ENCODE measurements around the gene GAL3ST2.
"Not testable (repeated sequence)": the region's sequence is repeated elsewhere in the genome, so short reads cannot be mapped to it uniquely, and the experiment has no call there.

GAL3ST2 gene

DNA sequence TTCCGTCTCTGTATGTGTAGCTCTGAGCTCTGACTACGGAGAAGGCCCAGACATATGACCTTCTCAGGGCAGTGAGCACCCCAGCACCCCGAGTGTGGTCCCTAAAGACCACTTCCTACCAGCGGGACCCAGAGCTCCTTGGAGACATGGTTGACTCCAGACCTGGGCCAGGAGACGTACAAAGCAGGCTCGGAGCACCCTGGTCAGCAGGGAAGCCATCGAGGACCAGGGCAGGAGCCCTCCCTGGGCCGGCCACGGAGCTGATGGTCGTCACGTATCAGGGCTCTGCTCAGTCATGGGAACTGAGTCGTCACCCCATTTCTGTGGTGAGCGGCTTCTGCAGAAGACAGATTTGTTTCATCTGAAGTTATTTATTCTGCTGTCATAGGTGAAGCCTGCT is 19.6 kb downstream of the GAL3ST2 start:
- no peak for TF ChIP-seq CTCF (IDR thresholded peaks at IDR 0.05; ENCODE audit: borderline replicate concordance, insufficient read depth, low read depth, low read length)
- no peak overlapping the region for H3K4me3 ChIP-seq (ENCODE audit: low read depth, low read length)

DNA sequence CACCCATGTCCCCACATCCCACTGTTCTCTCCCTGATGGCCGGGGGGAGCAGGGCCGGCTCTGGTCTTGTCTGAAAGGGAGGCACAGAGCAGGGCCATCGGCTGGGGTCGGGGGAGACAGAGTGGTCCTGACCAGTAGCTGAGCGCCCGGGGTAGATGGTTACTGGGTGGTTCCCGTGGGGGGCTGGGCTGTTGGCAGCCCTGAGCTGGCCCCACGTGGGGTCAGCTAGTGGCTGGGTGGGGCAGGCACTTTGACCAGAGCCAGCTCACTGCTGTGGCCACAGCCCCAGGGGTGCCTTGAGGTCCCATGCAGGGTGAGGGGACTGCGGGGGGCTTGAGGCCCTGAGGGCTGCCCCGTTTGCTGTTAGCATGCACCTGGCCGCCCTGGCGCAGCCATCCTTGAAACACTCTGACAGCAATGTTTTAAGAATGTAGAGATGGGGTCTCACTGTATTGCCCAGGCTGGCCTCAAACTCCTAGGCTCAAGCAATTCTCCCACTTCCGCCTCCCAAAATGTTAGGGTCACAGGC is 20.1 kb downstream of the GAL3ST2 start:
- H3K4me3 ChIP-seq (ENCODE audit: low read depth, low read length): no peak overlapping the region
- TF ChIP-seq CTCF (IDR thresholded peaks at IDR 0.05; ENCODE audit: borderline replicate concordance, insufficient read depth, low read depth, low read length): no peak

DNA sequence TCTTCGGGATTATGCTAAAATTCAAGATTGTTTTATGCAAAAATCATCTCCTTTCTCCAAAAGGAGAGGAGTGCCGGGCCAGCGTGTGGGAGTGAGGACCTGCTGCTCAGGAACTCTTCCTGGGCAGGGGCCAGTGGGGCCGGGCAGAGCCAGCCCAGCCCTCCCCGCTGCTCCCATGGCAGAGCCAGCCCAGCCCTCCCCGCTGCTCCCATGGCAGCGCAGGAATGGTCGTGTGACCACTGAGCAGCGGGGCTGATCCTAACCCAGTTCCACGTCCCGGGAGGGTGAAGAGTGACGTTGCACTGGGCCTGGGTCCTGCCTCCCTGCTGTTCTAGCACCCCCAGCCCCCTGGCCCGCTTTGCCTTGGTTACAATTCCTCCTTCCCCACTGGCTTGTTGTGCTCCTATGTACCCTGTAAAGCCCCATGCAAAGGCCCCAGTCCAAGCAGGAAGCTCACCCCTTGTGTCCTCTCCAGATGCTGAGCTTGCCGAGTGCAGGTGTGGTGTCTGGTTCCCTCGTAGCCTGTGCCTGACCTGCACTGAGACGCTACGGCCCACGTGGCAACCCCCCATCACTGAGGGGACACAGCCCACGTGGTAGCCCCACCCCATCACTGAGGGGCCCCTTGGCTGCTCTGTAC is 20.9 kb downstream of the GAL3ST2 start:
- no peak overlapping the region for H3K4me3 ChIP-seq (ENCODE audit: low read depth, low read length)
- TF ChIP-seq CTCF (IDR thresholded peaks at IDR 0.05; ENCODE audit: borderline replicate concordance, insufficient read depth, low read depth, low read length): no peak

GRCh38 chr2:241798081-241798630 is 21.5 kb downstream of the GAL3ST2 start:
- no peak overlapping the region for H3K4me3 ChIP-seq (ENCODE audit: low read depth, low read length)
- TF ChIP-seq CTCF (IDR thresholded peaks at IDR 0.05; ENCODE audit: borderline replicate concordance, insufficient read depth, low read depth, low read length): no peak

DNA sequence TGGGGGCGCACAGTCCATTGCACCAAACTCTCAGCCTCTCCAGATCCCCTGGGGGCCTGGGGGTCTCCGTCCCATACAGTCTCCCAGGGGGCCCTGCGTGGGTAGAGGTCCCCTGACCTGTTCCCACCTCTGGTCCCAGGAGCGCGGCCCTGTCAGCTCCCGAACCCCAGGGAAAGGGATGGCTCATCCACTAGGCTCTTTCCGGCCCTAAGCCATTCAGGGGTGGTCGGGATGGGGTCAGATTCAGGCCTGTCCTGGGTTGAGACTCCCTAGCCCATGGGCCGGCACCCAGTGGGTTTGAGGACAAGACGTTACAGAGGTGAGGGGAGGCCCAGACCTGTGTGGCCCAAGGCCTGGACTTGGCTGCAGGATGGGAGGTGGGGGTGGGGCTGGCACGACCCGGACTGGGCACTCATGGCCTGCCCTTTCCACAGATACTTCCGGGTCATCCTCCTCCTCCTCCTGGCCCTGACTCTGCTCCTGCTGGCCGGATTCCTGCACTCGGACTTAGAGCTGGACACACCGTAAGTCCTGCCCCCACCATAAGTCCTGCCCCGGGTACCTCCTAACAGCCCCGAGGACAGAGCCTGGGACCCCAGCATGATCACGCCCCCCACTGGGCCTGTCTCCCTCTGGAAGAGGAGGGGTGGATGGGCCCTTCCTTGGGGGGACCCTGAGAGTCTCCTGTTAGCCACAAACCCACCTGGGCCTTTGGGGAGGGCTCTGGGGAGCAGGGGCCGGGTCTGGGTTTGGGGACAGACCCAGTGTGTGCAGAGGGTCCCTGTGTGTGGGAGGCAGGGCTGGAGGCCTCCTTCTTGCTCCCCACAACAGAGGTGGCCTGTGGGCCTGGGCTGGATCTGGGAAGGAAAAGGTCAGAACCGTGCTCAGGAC is 22.3 kb downstream of the GAL3ST2 start:
- no peak for TF ChIP-seq CTCF (IDR thresholded peaks at IDR 0.05; ENCODE audit: borderline replicate concordance, insufficient read depth, low read depth, low read length)
- H3K4me3 ChIP-seq (ENCODE audit: low read depth, low read length): no peak overlapping the region

GRCh38 chr2:241799522-241800197 is 23.0 kb downstream of the GAL3ST2 start:
- no peak overlapping the region for H3K4me3 ChIP-seq (ENCODE audit: low read depth, low read length)
- no peak for TF ChIP-seq CTCF (IDR thresholded peaks at IDR 0.05; ENCODE audit: borderline replicate concordance, insufficient read depth, low read depth, low read length)

DNA sequence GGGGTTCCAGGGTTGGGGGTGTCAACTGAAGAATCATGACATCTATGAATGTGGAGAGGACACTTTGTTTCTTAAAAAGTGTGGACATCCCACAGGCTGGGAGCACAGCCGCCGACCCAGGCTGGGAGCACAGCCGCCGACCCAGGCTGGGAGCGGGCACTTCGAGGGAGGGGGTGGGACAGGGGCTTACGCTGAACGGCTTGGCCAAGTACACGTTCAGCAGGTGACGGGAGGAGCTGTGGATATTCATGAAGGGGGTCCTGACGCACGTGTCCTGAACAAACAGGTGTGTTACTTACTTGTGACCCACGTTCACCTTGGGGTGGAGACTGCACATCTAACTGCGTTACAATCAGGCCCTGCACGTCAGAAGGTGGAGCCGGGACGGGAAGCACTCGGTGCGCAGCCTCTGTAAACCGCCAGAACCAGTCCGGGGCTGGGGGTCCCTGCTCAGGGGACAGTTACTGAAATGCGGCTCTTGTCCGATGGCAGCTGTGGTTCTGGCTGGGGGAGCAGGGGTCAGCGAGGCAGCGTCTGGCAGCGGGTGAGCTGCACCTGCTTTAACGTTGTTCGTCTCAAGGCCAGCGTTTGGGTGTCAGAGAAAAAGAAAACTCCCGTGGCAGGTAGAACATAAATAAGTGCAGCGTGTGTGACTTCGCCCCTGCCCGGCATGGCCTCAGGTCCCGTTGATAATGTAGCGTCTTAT is 23.7 kb downstream of the GAL3ST2 start:
- not testable (repeated sequence) for H3K4me3 ChIP-seq (ENCODE audit: low read depth, low read length)
